T-helper 1 cell treated with Interleukin-12 subunit alpha and Interleukin-12 subunit beta and Interleukin-4 antibody, amounts not matched to agents 30 ng/mL and 1 ng/mL, for 36 hours (primary cell): ENCODE data around the gene HDAC9. TPM values are rescaled to one million over a fixed set of nuclear protein-coding genes. Genes with fewer than 3 reads are reported as not detected.

Experiments
- intact Hi-C: fragments of 100-400 bp; cut with micrococcal nuclease; formaldehyde crosslinking; loops from one replicate; pipeline ENCODE4 v1.15.1; 2024
- total RNA-seq: library from RNA; stranded (reverse); gene quantifications from 2 replicates; pipeline ENCODE4 v1.2.3, GENCODE V29; 2022

Gene HDAC9
- total RNA-seq, 1 donor from 2014 or later: 0.71 TPM

GRCh38 chr7:18552943-18553604 is 57.5 kb downstream of the HDAC9 start:
- intact Hi-C loops: no loop called here

DNA sequence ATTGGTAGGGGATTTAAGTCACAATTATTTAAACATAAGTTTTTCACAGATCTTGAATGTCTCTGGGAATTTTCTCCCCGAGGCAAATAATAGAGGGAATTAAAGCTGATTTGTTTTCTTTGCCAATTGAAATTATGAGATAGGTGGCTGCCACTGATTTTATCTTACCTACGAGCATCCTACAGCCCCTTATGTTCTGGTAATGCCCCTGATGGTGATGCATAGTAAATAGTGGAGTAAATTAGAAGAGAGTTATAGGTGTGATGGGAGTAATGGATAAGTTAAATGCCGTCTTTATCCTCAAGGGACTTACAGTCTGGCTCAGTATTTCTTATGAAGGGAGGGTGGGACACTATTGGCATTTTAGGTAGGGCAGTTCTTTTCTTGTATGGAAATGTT is 58.1 kb downstream of the HDAC9 start:
- intact Hi-C loops: no loop called here

GRCh38 chr7:18555120-18555519 is 59.6 kb downstream of the HDAC9 start:
- intact Hi-C loops: no loop called here

DNA sequence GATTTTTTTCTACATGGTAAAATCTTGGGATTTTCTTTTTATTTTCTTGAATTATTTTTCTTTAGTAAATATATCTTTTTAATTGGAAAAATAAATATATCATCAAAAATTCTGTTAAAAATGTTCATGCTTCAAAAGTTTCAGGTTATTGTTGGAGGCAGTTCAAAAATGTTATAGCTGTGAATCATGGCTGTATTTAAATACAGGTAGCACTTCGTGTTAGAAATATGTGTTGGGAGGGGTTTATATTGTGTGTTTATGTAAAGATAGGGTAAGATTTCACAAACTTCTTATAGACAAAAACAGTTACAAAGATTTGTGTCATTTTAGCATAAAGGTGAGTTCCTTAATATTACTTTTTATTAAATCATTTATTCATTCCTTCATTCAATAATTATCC is 60.4 kb downstream of the HDAC9 start:
- intact Hi-C loops: no loop called here

DNA sequence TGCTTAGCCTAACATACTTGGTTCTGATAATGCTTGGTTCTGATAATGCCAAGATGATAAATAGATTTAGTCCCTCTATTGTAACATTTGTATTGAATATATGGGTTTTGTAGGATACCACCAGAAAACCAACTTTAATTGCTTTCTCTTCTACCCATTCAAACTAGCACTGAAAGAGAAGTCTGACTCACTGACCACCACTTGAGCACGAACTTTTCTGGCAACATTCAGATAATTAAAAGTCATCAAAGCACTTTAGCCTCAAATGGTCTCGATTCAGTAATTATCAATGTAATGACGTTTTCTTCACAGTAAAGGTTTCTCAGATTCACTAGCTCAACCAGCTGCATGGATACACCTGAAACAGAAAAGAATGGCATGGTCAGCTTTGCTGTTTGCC is 63.0 kb downstream of the HDAC9 start:
- intact Hi-C loops: no loop called here

- intact Hi-C loops: no loop called here
Measured at GRCh38 chr7:18558910-18559309, 63.4 kb downstream of the HDAC9 start.

- intact Hi-C loops: no loop called here
Measured at GRCh38 chr7:18559756-18560155, 64.2 kb downstream of the HDAC9 start.

- intact Hi-C loops: no loop called here
Measured at GRCh38 chr7:18564779-18565178, 69.2 kb downstream of the HDAC9 start.

- intact Hi-C loops: no loop called here
Measured at GRCh38 chr7:18565337-18565736, 69.8 kb downstream of the HDAC9 start.

- intact Hi-C loops: no loop called here
Measured at GRCh38 chr7:18566205-18566604, 70.7 kb downstream of the HDAC9 start.

DNA sequence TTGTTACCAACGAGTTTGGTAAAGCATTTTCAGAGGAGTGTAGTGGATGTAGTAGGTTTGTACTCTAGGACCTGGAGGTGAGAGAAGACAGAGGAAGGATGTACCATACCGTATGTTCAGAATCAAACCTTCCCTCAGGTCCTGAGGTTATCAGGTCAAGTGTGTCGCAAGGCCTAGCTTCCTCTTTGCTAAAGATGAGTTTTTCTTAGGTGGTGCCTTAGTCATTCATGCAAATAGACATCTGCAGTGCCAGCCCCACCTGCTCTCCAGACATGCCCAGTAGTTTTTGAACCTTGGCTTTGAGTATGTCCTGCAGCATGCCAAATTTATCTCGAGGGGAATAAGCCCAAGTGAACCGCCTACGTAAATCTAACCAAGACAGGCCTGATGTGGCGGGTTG is 71.3 kb downstream of the HDAC9 start:
- intact Hi-C loops: no loop called here

- intact Hi-C loops: loop anchor here (10.0 kb wide), 1 partner anchor 216 kb away; no protein-coding TSS in a partner anchor
Measured at GRCh38 chr7:18570441-18570840, 74.9 kb downstream of the HDAC9 start.

DNA sequence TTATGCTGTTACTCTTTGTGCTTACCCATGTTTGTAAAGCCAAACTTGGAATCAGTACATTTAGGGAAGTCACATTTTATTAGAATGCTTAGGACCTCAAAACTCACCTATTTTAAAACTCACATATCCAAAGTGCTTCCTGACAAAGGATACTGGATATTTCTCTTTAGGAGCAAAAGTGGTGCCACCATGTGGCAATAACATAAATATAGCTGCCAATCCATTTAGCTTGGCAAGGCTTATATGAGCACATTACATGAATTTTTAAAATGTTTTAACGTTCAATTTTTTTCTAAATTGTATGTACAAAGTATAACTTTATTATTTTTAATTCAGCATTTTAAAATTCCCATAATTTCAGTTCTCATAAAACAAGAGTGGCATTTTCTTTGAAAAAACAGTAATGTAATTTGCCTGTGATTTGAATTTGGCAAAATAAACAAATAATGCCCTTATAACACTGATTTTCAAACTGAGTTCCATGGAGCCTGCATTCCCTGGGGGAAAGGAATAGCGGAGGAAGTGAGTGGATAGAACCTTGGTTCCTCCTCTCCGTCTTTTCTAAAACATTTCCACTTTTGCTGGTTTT is 75.4 kb downstream of the HDAC9 start:
- intact Hi-C loops: loop anchor here (10.0 kb wide), 1 partner anchor 216 kb away; no protein-coding TSS in a partner anchor

GRCh38 chr7:18572154-18572553 is 76.6 kb downstream of the HDAC9 start:
- intact Hi-C loops: loop anchor here (10.0 kb wide), 1 partner anchor 217 kb away; no protein-coding TSS in a partner anchor

DNA sequence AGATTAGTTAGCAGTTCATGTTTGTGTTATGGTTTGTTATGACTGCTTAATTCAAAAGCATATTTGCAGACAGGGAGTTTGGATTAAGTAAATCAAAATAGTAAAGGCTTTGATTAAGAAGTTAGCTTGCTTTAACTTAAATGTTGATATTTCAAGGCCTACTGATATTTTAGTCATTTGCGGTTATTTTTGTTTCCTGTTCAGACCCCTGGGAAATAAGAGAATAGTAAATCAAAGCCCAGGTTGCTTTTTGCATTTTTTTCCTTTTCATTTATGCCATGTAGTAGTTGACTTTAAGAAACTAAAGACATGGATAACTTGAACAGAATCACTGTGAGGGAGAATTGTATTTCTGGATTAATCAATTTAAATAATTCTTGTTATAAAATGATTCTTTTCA is 77.3 kb downstream of the HDAC9 start:
- intact Hi-C loops: loop anchor here (10.0 kb wide), 1 partner anchor 218 kb away; no protein-coding TSS in a partner anchor

GRCh38 chr7:18573410-18574234 is 78.1 kb downstream of the HDAC9 start:
- intact Hi-C loops: loop anchor here (10.0 kb wide), 1 partner anchor 219 kb away; no protein-coding TSS in a partner anchor

- intact Hi-C loops: loop anchor here (10.0 kb wide), 1 partner anchor 219 kb away; no protein-coding TSS in a partner anchor
Measured at GRCh38 chr7:18574235-18574540, 78.6 kb downstream of the HDAC9 start.

- intact Hi-C loops: loop anchor here (10.0 kb wide), 1 partner anchor 220 kb away; no protein-coding TSS in a partner anchor
Measured at GRCh38 chr7:18574676-18575075, 79.1 kb downstream of the HDAC9 start.

DNA sequence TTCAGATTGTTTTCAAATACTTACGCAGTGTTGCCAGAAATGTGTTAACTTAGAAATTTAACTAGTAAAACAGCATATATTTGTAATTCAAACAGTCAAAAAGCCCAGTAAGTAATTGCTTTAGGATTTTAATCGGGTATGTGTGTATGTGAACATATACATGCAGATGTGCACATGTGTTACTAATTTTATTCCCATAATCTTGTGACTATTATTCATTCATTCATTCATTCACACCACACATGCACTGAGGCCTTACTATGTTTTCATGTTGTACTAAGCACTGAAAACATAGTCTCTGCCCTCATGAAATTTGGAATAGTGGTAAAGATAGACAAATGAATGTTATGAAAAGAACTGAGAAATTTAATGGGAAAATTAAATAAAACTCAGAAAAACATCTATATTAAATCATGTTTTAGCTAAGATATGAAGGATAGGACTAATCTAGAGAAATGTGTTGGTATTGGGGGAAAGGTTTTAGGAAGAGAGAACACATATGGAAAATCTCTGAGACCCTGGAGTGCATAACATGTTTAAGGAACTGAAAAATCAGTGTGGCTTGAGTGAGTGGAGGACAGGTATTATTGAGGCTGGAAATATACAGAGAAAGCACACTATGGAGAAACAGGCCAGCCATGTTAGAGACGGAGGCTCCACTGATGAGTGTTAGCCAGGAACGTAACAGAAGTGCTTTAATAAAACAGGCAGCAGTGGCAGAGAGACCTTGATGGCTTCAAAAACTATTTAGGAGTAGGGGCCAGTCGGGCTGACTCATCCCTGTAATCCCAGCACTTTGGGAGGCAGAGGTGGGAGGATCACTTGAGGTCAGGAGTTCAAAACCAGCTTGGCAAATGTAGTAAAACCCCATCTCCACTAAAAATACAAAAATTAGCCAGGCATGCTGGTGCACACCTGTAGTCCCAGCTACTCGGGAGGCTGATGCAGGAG is 80.3 kb downstream of the HDAC9 start:
- intact Hi-C loops: loop anchor here (10.0 kb wide), 1 partner anchor 221 kb away; no protein-coding TSS in a partner anchor

DNA sequence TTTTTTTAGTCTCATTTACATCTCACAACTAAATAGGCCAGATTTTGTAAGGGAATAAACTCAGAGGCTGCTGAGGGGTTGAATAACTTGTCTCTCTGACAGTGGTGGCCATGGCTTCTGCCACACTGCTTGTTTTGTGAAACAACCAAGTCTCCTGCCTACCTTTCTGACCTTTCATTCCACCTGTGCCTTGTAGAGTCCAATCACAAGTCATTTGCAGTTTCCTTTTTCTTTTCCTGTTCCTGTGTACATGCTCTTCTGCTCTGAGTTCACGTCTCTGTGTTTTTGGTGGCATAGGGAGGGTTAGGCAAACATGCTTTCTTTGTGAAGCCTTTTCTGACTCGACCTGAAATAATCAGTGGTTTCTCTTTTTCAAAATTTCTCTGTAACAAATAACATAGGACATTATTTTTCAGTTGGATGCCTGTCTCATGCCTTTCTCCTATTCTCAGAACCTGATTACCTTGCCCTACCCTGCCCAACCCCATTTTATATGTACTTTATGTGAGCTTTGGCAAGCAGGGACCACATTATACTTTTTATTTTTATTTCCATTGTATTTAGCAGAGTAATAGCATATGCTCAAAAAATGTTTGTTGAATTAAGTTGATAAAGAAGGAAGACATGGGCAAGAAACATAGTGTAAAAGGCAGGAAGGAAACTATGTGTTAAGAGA is 81.7 kb downstream of the HDAC9 start:
- intact Hi-C loops: loop anchor here (10.0 kb wide), 1 partner anchor 222 kb away; no protein-coding TSS in a partner anchor
